MM.1S (cell line): ENCODE data around the gene RUBCN.

Experiments
- CTCF ChIP-seq: fragments of 300-600 bp; sonication (generic); IDR thresholded peaks from 2 replicates; pipeline ENCODE4 v1.5.1; 2016; ENCODE audit warnings: antibody characterized with exemption, low read length, mixed read lengths
- EZH2 ChIP-seq: fragments of 300-600 bp; sonication (generic); optimal IDR thresholded peaks from 2 replicates; pipeline ENCODE3; 2017; ENCODE audit warnings: low read depth, mild to moderate bottlenecking, antibody characterized with exemption, low read length, mixed read lengths

GRCh38 chr3:197680955-197681521 is 55.7 kb downstream of the RUBCN start:
- TF ChIP-seq CTCF: no peak
- no peak for TF ChIP-seq EZH2
